Left lung (tissue), 10 donors: ENCODE results near the gene FMNL2. TPM values are rescaled to one million over a fixed set of nuclear protein-coding genes. Genes with fewer than 3 reads are reported as not detected.
A peak's percentile ranks its signal among the peaks of the same experiment; 100 is the strongest.

Experiments used
- ATAC-seq: fragments of 200-7000 bp; cut with Tn5 transposase; one replicate; pipeline ENCODE4 v1.9.1; 2020; ENCODE audit warnings: moderate library complexity
- DNase-seq, 4 donors: peaks; one replicate each; pipeline ENCODE4 v3.0.0-alpha.2; 2013 to 2020
- H3K27ac ChIP-seq, 2 donors: fragments of 200-600 bp; sonication (generic) in 1 of 2; one replicate each; pipeline versions ENCODE4 v1.5.0 to v1.8.0; 2020 to 2021
- H3K27me3 ChIP-seq, 2 donors: fragments of 200-600 bp; sonication (generic) in 1 of 2; one replicate each; pipeline versions ENCODE4 v1.5.0 to v1.8.0; 2020 to 2021
- H3K36me3 ChIP-seq, 2 donors: fragments of 200-600 bp; sonication (generic) in 1 of 2; one replicate each; pipeline versions ENCODE4 v1.5.0 to v1.8.0; 2020 to 2021
- H3K4me1 ChIP-seq, 2 donors: fragments of 200-600 bp; one replicate each; pipeline ENCODE4 v1.8.0; 2021
- H3K4me3 ChIP-seq, 2 donors: fragments of 200-600 bp; sonication (generic) in 1 of 2; one replicate each; pipeline versions ENCODE4 v1.5.0 to v1.8.0; 2020 to 2021; ENCODE audit warnings: mild to moderate bottlenecking in 1 of 2
- H3K9me3 ChIP-seq, 2 donors: fragments of 200-600 bp; sonication (generic) in 1 of 2; one replicate each; pipeline versions ENCODE4 v1.5.0 to v1.8.0; 2020 to 2021
- CTCF ChIP-seq, 2 donors: fragments of 200-600 bp; sonication (generic) in 1 of 2; IDR thresholded peaks; one replicate each; pipeline versions ENCODE4 v1.5.0 to v1.8.0; 2021; ENCODE audit warnings: antibody characterized with exemption in 2 of 2
- intact Hi-C, 2 donors: fragments of 100-400 bp; cut with DNase I; formaldehyde crosslinking; loops; one replicate each; pipeline versions ENCODE4 v1.11.2 to v1.14.2; 2022
- polyA plus RNA-seq, 6 donors: library from polyadenylated mRNA; unstranded; fragments of 120-200 nt; gene quantifications; one replicate each; pipeline ENCODE4 v1.2.1, GENCODE V29; 2013; ENCODE audit not compliant: insufficient read length in 6 of 6
- total RNA-seq, 2 donors: library from RNA; stranded (reverse); fragmentation: NEBNext Ultra II Directional; extraction: Animal tissue kit (Norgen Biotek cat#: 25700); gene quantifications; one replicate each; pipeline ENCODE4 v1.2.1, GENCODE V29; 2021
- donor health status: DM: no; HTN: yes; CAD: no.
- donor health status: DM: no; HTN: no; CAD: no.

FMNL2 gene
- total and polyA plus RNA-seq, 8 donors, result 36.3 to 90.0 (median 77.7) TPM

GRCh38 chr2:152613235-152613634 lies 278.3 kb downstream of the FMNL2 start:
- H3K27me3 ChIP-seq, result no peaks in the 10 kb centered on the region
- ATAC-seq, result no peak
- H3K27ac ChIP-seq, result peak overlapping the region in 1 of 2 donors; percentile 95
- no peak for TF ChIP-seq CTCF (IDR thresholded peaks at IDR 0.05)
- no peaks in the 10 kb centered on the region for H3K9me3 ChIP-seq
- intact Hi-C loops, result no loop called here
- DNase-seq, result no peak
- H3K4me1 ChIP-seq, result peaks cover 10 to 30% of the 10 kb centered on the region in 2 donors
- peaks cover 0 to 18% of the 10 kb centered on the region in 2 donors for H3K36me3 ChIP-seq
- H3K4me3 ChIP-seq, result no peak overlapping the region

GRCh38 chr2:152615177-152615576 lies 280.2 kb downstream of the FMNL2 start:
- H3K27me3 ChIP-seq, result no peaks in the 10 kb centered on the region
- intact Hi-C loops, result no loop called here
- H3K27ac ChIP-seq, result no peak overlapping the region
- H3K4me1 ChIP-seq, result peaks cover 10 to 30% of the 10 kb centered on the region in 2 donors
- no peak for TF ChIP-seq CTCF (IDR thresholded peaks at IDR 0.05)
- peaks cover 0 to 32% of the 10 kb centered on the region in 2 donors for H3K36me3 ChIP-seq
- ATAC-seq, result no peak
- no peak for DNase-seq
- no peak overlapping the region for H3K4me3 ChIP-seq
- no peaks in the 10 kb centered on the region for H3K9me3 ChIP-seq

GRCh38 chr2:152617456-152618192 lies 282.6 kb downstream of the FMNL2 start:
- Histone ChIP-seq H3K27me3 (no peaks in the 10 kb centered on the region), H3K4me1 (peaks cover 0 to 13% of the 10 kb centered on the region in 2 donors), H3K27ac (peak overlapping the region in 1 of 2 donors; percentile 13), H3K9me3 (no peaks in the 10 kb centered on the region), H3K36me3 (peaks cover 0 to 52% of the 10 kb centered on the region in 2 donors), H3K4me3 (no peak overlapping the region)
- DNase-seq, result peak in 2 of 4 donors; percentile 82 to 87
- intact Hi-C loops, result no loop called here
- ATAC-seq, result peak; percentile 39
- no peak for TF ChIP-seq CTCF (IDR thresholded peaks at IDR 0.05)

- H3K9me3 ChIP-seq, result no peaks in the 10 kb centered on the region
- peaks cover 0 to 52% of the 10 kb centered on the region in 2 donors for H3K36me3 ChIP-seq
- H3K27me3 ChIP-seq, result no peaks in the 10 kb centered on the region
- intact Hi-C loops, result no loop called here
- H3K4me1 ChIP-seq, result peaks cover 0 to 7% of the 10 kb centered on the region in 2 donors
- ATAC-seq, result peak; percentile 42
- H3K27ac ChIP-seq, result peak overlapping the region in 1 of 2 donors; percentile 13
- H3K4me3 ChIP-seq, result no peak overlapping the region
- TF ChIP-seq CTCF (IDR thresholded peaks at IDR 0.05), result no peak
- no peak for DNase-seq
These were observed 283.2 kb downstream of the FMNL2 start for GRCh38 chr2:152618193-152618564.

GRCh38 chr2:152620208-152620607 lies 285.2 kb downstream of the FMNL2 start:
- H3K27me3 ChIP-seq, result no peaks in the 10 kb centered on the region
- H3K36me3 ChIP-seq, result peaks cover 0 to 52% of the 10 kb centered on the region in 2 donors
- TF ChIP-seq CTCF (IDR thresholded peaks at IDR 0.05), result no peak
- intact Hi-C loops, result no loop called here
- DNase-seq (no peak), ATAC-seq (no peak)
- H3K27ac ChIP-seq, result no peak overlapping the region
- H3K9me3 ChIP-seq, result no peaks in the 10 kb centered on the region
- H3K4me1 ChIP-seq, result no peaks in the 10 kb centered on the region
- H3K4me3 ChIP-seq, result no peak overlapping the region
